Endothelial cell (in vitro differentiated cells): ENCODE data around the gene MMP12. TPM values are rescaled to one million over a fixed set of nuclear protein-coding genes. Genes with fewer than 3 reads are reported as not detected.
A peak's percentile ranks its signal among the peaks of the same experiment; 100 is the strongest.

Source experiments
- DNase-seq: peaks from one replicate; pipeline ENCODE4 v3.0.0; 2021; ENCODE audit warnings: low spot score
- H3K27ac Mint-ChIP-seq: one replicate; pipeline ENCODE4 v1.8.0; 2021; ENCODE audit warnings: mixed read lengths, inconsistent platforms; ENCODE audit not compliant: unreplicated experiment
- H3K27me3 Mint-ChIP-seq: one replicate; pipeline ENCODE4 v1.8.0; 2021; ENCODE audit warnings: mild to moderate bottlenecking, moderate library complexity, mixed read lengths, inconsistent platforms; ENCODE audit not compliant: unreplicated experiment
- H3K36me3 Mint-ChIP-seq: one replicate; pipeline ENCODE4 v1.8.0; 2021; ENCODE audit warnings: mild to moderate bottlenecking, low read depth, mixed read lengths, inconsistent platforms; ENCODE audit not compliant: unreplicated experiment
- H3K4me1 Mint-ChIP-seq: one replicate; pipeline ENCODE4 v1.8.0; 2021; ENCODE audit warnings: mild to moderate bottlenecking, mixed read lengths, inconsistent platforms; ENCODE audit not compliant: unreplicated experiment
- H3K4me3 Mint-ChIP-seq: one replicate; pipeline ENCODE4 v1.8.0; 2021; ENCODE audit warnings: mild to moderate bottlenecking, mixed read lengths, inconsistent platforms; ENCODE audit not compliant: unreplicated experiment
- H3K9me3 Mint-ChIP-seq: one replicate; pipeline ENCODE4 v1.8.0; 2021; ENCODE audit warnings: mixed read lengths, inconsistent platforms; ENCODE audit not compliant: unreplicated experiment
- CTCF ChIP-seq: fragments of 200-600 bp; sonication (generic); IDR thresholded peaks from one replicate; pipeline ENCODE4 v1.5.0; 2021; ENCODE audit warnings: antibody characterized with exemption; ENCODE audit not compliant: unreplicated experiment
- total RNA-seq: library from RNA; stranded (reverse); fragmentation: NEBNext Ultra II Directional; extraction: Animal tissue kit (Norgen Biotek cat#: 25700); gene quantifications from one replicate; pipeline ENCODE4 v1.2.1, GENCODE V29; 2021; ENCODE audit not compliant: unreplicated experiment

MMP12 gene
- total RNA-seq, 1 donor from 2014 or later: not detected

GRCh38 chr11:102833731-102834130, 41.1 kb downstream of the MMP12 start:
- Mint-ChIP-seq H3K4me1 (no peaks in the 10 kb centered on the region), H3K36me3 (no peaks in the 10 kb centered on the region), H3K9me3 (no peaks in the 10 kb centered on the region), H3K27ac (no peak overlapping the region), H3K27me3 (peaks cover 1% of the 10 kb centered on the region), H3K4me3 (no peak overlapping the region)
- DNase-seq: no peak
- TF ChIP-seq CTCF: no peak

- no peak for TF ChIP-seq CTCF
- DNase-seq: no peak
- H3K4me1 Mint-ChIP-seq: no peaks in the 10 kb centered on the region
- H3K4me3 Mint-ChIP-seq: no peak overlapping the region
- H3K9me3 Mint-ChIP-seq: no peaks in the 10 kb centered on the region
- H3K27me3 Mint-ChIP-seq: peaks cover 1% of the 10 kb centered on the region
- H3K36me3 Mint-ChIP-seq: no peaks in the 10 kb centered on the region
- H3K27ac Mint-ChIP-seq: no peak overlapping the region
Measured at GRCh38 chr11:102832612-102833011, 42.2 kb downstream of the MMP12 start.

- H3K27me3 Mint-ChIP-seq: peaks cover 1% of the 10 kb centered on the region
- H3K9me3 Mint-ChIP-seq: no peaks in the 10 kb centered on the region
- DNase-seq: peak; percentile 26
- TF ChIP-seq CTCF: no peak
- no peak overlapping the region for H3K4me3 Mint-ChIP-seq
- no peak overlapping the region for H3K27ac Mint-ChIP-seq
- H3K36me3 Mint-ChIP-seq: no peaks in the 10 kb centered on the region
- H3K4me1 Mint-ChIP-seq: no peaks in the 10 kb centered on the region
Measured at GRCh38 chr11:102831489-102832440, 43.0 kb downstream of the MMP12 start.

GRCh38 chr11:102831128-102831488, 43.7 kb downstream of the MMP12 start:
- DNase-seq: no peak
- no peaks in the 10 kb centered on the region for H3K9me3 Mint-ChIP-seq
- H3K4me1 Mint-ChIP-seq: no peaks in the 10 kb centered on the region
- TF ChIP-seq CTCF: no peak
- H3K36me3 Mint-ChIP-seq: no peaks in the 10 kb centered on the region
- no peak overlapping the region for H3K27ac Mint-ChIP-seq
- no peak overlapping the region for H3K4me3 Mint-ChIP-seq
- H3K27me3 Mint-ChIP-seq: peaks cover 1% of the 10 kb centered on the region

GRCh38 chr11:102830001-102830727, 44.6 kb downstream of the MMP12 start:
- Mint-ChIP-seq H3K4me1 (no peaks in the 10 kb centered on the region), H3K36me3 (no peaks in the 10 kb centered on the region), H3K9me3 (no peaks in the 10 kb centered on the region), H3K4me3 (no peak overlapping the region), H3K27ac (no peak overlapping the region), H3K27me3 (peaks cover 1% of the 10 kb centered on the region)
- DNase-seq: no peak
- no peak for TF ChIP-seq CTCF
